GM23338 (cell line): ENCODE data around the gene AMPH. TPM values are rescaled to one million over a fixed set of nuclear protein-coding genes. Genes with fewer than 3 reads are reported as not detected.

Source experiments
- ATAC-seq: fragments of 200-7000 bp; cut with Tn5 transposase; 3 replicates; pipeline ENCODE4 v1.9.1; 2020
- DNase-seq: peaks from one replicate; pipeline ENCODE4 v3.0.0-alpha.2; 2015; ENCODE audit warnings: low spot score
- H2AFZ ChIP-seq: fragments of 200-600 bp; sonication (generic); 2 replicates; pipeline ENCODE4 v1.8.0; 2016; ENCODE audit warnings: antibody characterized with exemption, mild to moderate bottlenecking, moderate library complexity
- H3F3A ChIP-seq: fragments of 200-600 bp; sonication (generic); replicated peaks from 2 replicates; pipeline ENCODE4 v1.8.0; 2017; ENCODE audit warnings: antibody characterized with exemption, mixed run types, low read depth
- H3K27ac ChIP-seq: fragments of 200-600 bp; sonication (generic); 2 replicates; pipeline ENCODE4 v1.6.1; 2016; ENCODE audit warnings: low read depth
- H3K27me3 ChIP-seq: fragments of 200-600 bp; sonication (generic); 2 replicates; pipeline ENCODE4 v1.8.0; 2016; ENCODE audit warnings: mild to moderate bottlenecking, mixed run types, moderate library complexity; ENCODE audit not compliant: insufficient read depth
- H3K36me3 ChIP-seq: fragments of 200-600 bp; sonication (generic); 2 replicates; pipeline ENCODE4 v1.8.0; 2016; ENCODE audit warnings: mild to moderate bottlenecking; ENCODE audit not compliant: insufficient read depth
- H3K4me1 ChIP-seq: fragments of 200-600 bp; sonication (generic); 2 replicates; pipeline ENCODE4 v1.8.0; 2016; ENCODE audit warnings: mild to moderate bottlenecking, moderate library complexity; ENCODE audit not compliant: insufficient read depth
- H3K4me2 ChIP-seq: fragments of 200-600 bp; sonication (generic); 2 replicates; pipeline ENCODE4 v1.7.1; 2017; ENCODE audit warnings: mixed run types
- H3K4me3 ChIP-seq: fragments of 200-600 bp; sonication (generic); 2 replicates; pipeline ENCODE4 v1.6.1; 2016; ENCODE audit warnings: mixed run types
- H3K79me2 ChIP-seq: fragments of 200-600 bp; sonication (generic); replicated peaks from 2 replicates; pipeline ENCODE4 v1.8.0; 2017; ENCODE audit warnings: mild to moderate bottlenecking; ENCODE audit not compliant: insufficient read depth
- H3K9me2 ChIP-seq: fragments of 200-600 bp; sonication (generic); 2 replicates; pipeline ENCODE4 v1.8.0; 2017; ENCODE audit not compliant: insufficient read depth
- H4K20me1 ChIP-seq: fragments of 200-600 bp; sonication (generic); replicated peaks from 2 replicates; pipeline ENCODE4 v1.8.0; 2017; ENCODE audit warnings: mild to moderate bottlenecking; ENCODE audit not compliant: insufficient read depth
- H3K27ac Mint-ChIP-seq: 2 replicates; pipeline ENCODE4 v1.8.0; 2020; ENCODE audit warnings: inconsistent platforms, mild to moderate bottlenecking, moderate library complexity, mixed read lengths
- H3K27me3 Mint-ChIP-seq: 3 replicates; pipeline ENCODE4 v1.8.0; 2022; ENCODE audit warnings: low read depth, mild to moderate bottlenecking, moderate library complexity, mixed read lengths, inconsistent platforms; ENCODE audit not compliant: insufficient read depth, poor library complexity
- H3K36me3 Mint-ChIP-seq: 3 replicates; pipeline ENCODE4 v1.8.0; 2021; ENCODE audit warnings: low read depth, mild to moderate bottlenecking, inconsistent platforms, moderate library complexity, mixed read lengths
- H3K4me1 Mint-ChIP-seq: 3 replicates; pipeline ENCODE4 v1.8.0; 2020; ENCODE audit warnings: mild to moderate bottlenecking, inconsistent platforms, mixed read lengths
- H3K4me3 Mint-ChIP-seq: 3 replicates; pipeline ENCODE4 v1.8.0; 2021; ENCODE audit warnings: moderate library complexity, mild to moderate bottlenecking, inconsistent platforms, mixed read lengths
- H3K9me3 Mint-ChIP-seq: 3 replicates; pipeline ENCODE4 v1.8.0; 2020; ENCODE audit warnings: moderate library complexity, mild to moderate bottlenecking, inconsistent platforms, mixed read lengths
- CREB1 ChIP-seq: fragments of 250-450 bp; sonication (Bioruptor Pico); IDR thresholded peaks from 2 replicates; pipeline ENCODE4 v1.5.0; 2020; ENCODE audit warnings: low read depth, mild to moderate bottlenecking, moderate library complexity
- CTCF ChIP-seq, 2 experiments: fragments of 200-600 bp in 1 of 2; sonication (generic) in 1 of 2; conservative IDR thresholded peaks; 2 replicates each; pipeline versions ENCODE4 v1.5.1 to v1.6.1; 2016 to 2017; ENCODE audit warnings: antibody characterized with exemption in 2 of 2, low read depth in 2 of 2, mild to moderate bottlenecking in 2 of 2, moderate library complexity in 1 of 2
- EZH2 ChIP-seq: fragments of 200-600 bp; sonication (generic); IDR thresholded peaks from one replicate; pipeline ENCODE4 v1.8.0; 2017; ENCODE audit warnings: antibody characterized with exemption, mild to moderate bottlenecking, low read depth; ENCODE audit not compliant: unreplicated experiment
- EZH2phosphoT487 ChIP-seq: fragments of 200-600 bp; sonication (generic); IDR thresholded peaks from one replicate; pipeline ENCODE4 v1.8.1; 2018; ENCODE audit warnings: antibody characterized with exemption; ENCODE audit not compliant: unreplicated experiment
- JUNB ChIP-seq: IDR thresholded peaks from one replicate; pipeline ENCODE4 v1.6.1; 2016; ENCODE audit warnings: antibody characterized with exemption; ENCODE audit not compliant: unreplicated experiment
- NANOG ChIP-seq: IDR thresholded peaks from 2 replicates; pipeline ENCODE4 v1.6.1; 2016; ENCODE audit warnings: antibody characterized with exemption, borderline replicate concordance
- POLR2AphosphoS5 ChIP-seq: IDR thresholded peaks from 2 replicates; pipeline ENCODE4 v1.6.1; 2016; ENCODE audit warnings: antibody characterized with exemption, low read depth
- REST ChIP-seq: IDR thresholded peaks from one replicate; pipeline ENCODE4 v1.6.1; 2018; ENCODE audit warnings: antibody characterized with exemption; ENCODE audit not compliant: unreplicated experiment
- STAT1 ChIP-seq: IDR thresholded peaks from one replicate; pipeline ENCODE4 v1.6.1; 2016; ENCODE audit warnings: antibody characterized with exemption; ENCODE audit not compliant: unreplicated experiment
- ZNF114 ChIP-seq: fragments of 250-450 bp; sonication (Bioruptor Pico); IDR thresholded peaks from 2 replicates; pipeline ENCODE4 v1.5.0; 2020; ENCODE audit warnings: mild to moderate bottlenecking, moderate library complexity
- ZNF331 ChIP-seq: fragments of 250-450 bp; sonication (Bioruptor Pico); IDR thresholded peaks from 2 replicates; pipeline ENCODE4 v1.5.0; 2020; ENCODE audit warnings: low read depth, mild to moderate bottlenecking, moderate library complexity
- ZNF462 ChIP-seq: fragments of 250-450 bp; sonication (Bioruptor Pico); IDR thresholded peaks from 2 replicates; pipeline ENCODE4 v1.5.0; 2020; ENCODE audit warnings: mild to moderate bottlenecking, moderate library complexity
- polyA plus RNA-seq: library from polyadenylated mRNA; unstranded; fragments of >200 nt; fragmentation: Nextera tagmentation; extraction: Ambion mirVana; gene quantifications from 2 replicates; pipeline ENCODE4 v1.2.1, GENCODE V29; 2016
- total RNA-seq: library from RNA; depleted of rRNA; stranded (reverse); fragments of >200 nt; shearing (Covaris generic); gene quantifications from 2 replicates; pipeline ENCODE4 v1.2.3, GENCODE V29; 2014
- TF ChIP-seq, protein P1 (sequence below): IDR thresholded peaks from 2 replicates; pipeline ENCODE4 v1.6.1; 2016; ENCODE audit warnings: antibody characterized with exemption

AMPH gene
- total and polyA plus RNA-seq, 2 experiments from 2014 or later = 4.8 to 10.2 TPM

DNA sequence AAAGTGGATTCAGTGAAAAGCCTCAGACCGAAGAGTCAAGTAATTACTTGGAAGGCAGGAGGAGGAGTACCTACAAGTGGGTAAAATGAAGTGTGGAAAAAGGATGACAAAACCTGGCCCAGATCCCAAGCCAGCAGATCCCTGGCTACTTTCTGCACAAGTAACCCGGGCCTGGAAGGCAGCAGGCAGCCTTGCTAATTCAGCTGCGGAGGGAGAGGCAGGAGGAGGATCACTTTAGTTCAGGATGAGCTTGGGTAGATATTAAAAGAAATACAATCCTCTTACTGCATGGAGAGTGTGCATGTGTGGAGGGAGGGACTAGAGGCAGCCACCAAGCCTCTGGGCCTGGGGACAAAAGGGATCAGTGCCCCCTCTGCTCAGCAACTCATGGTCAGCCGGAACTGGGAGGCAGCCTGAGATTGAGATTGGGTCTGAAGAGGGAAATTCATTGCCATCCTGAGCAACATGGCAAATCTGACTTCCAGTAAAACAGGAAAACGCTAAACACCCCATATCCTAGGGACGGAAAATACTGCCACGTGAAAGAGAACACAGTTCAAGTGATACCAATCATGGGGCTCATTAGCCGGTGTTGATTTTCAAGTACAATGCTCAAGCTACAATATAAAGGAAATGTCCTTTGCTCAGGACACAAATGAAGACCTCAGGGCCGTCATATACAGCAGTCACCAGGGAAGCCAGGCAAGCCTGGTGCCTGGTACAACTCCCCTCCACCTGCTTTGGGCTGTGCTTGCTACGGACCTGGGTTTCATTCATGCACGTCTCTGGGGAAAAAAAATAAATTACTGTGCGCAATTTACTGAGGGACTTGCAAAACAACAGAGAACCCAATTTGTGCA is 1.3 kb downstream of the AMPH start:
- Histone ChIP-seq H4K20me1 (no peaks in the 10 kb centered on the region; the same call in none of the 2 replicates), H3K4me1 (peaks cover 10% of the 10 kb centered on the region), H3K4me3 (peak overlapping the region; percentile 85), H3K27me3 (peaks cover 42% of the 10 kb centered on the region), H3K36me3 (no peaks in the 10 kb centered on the region), H2AFZ (peak overlapping the region; percentile 96), H3F3A (no peaks in the 10 kb centered on the region; the same call in 1 of the 2 replicates), H3K4me2 (peak overlapping the region; percentile 90), H3K27ac (no peak overlapping the region), H3K9me2 (no peaks in the 10 kb centered on the region), H3K79me2 (no peaks in the 10 kb centered on the region)
- no peak overlapping the region for H3K27ac Mint-ChIP-seq
- peaks cover 10% of the 10 kb centered on the region; the same call in 2 of the 3 replicates for H3K9me3 Mint-ChIP-seq
- H3K4me1 Mint-ChIP-seq = peaks cover 17% of the 10 kb centered on the region
- H3K27me3 Mint-ChIP-seq = peaks cover 26% of the 10 kb centered on the region
- peak; percentile 7; the same call in 1 of the 3 replicates for ATAC-seq
- TF ChIP-seq JUNB (no peak), ZNF114 (CRISPR knock-in tag) (no peak), EZH2phosphoT487 (no peak), CREB1 (no peak), STAT1 (no peak), REST (no peak), POLR2AphosphoS5 (no peak), EZH2 (no peak), ZNF331 (no peak), CTCF (conservative IDR thresholded peaks at IDR 0.05; ENCODE audit: low read depth in 2 of 2) (no peak), ZNF462 (CRISPR knock-in tag) (no peak), NANOG (no peak)
- TF ChIP-seq, protein P1, sequence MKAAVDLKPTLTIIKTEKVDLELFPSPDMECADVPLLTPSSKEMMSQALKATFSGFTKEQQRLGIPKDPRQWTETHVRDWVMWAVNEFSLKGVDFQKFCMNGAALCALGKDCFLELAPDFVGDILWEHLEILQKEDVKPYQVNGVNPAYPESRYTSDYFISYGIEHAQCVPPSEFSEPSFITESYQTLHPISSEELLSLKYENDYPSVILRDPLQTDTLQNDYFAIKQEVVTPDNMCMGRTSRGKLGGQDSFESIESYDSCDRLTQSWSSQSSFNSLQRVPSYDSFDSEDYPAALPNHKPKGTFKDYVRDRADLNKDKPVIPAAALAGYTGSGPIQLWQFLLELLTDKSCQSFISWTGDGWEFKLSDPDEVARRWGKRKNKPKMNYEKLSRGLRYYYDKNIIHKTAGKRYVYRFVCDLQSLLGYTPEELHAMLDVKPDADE = no peak
- DNase-seq = no peak
- H3K36me3 Mint-ChIP-seq = no peaks in the 10 kb centered on the region; the same call in 2 of the 3 replicates
- peak overlapping the region; percentile 74 for H3K4me3 Mint-ChIP-seq
